ENCODE measurements around the gene SLC22A3. TPM values are rescaled to one million over a fixed set of nuclear protein-coding genes. Genes with fewer than 3 reads are reported as not detected.

SLC22A3 gene, protein sequence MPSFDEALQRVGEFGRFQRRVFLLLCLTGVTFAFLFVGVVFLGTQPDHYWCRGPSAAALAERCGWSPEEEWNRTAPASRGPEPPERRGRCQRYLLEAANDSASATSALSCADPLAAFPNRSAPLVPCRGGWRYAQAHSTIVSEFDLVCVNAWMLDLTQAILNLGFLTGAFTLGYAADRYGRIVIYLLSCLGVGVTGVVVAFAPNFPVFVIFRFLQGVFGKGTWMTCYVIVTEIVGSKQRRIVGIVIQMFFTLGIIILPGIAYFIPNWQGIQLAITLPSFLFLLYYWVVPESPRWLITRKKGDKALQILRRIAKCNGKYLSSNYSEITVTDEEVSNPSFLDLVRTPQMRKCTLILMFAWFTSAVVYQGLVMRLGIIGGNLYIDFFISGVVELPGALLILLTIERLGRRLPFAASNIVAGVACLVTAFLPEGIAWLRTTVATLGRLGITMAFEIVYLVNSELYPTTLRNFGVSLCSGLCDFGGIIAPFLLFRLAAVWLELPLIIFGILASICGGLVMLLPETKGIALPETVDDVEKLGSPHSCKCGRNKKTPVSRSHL
- 7.6 TPM for total RNA-seq

DNA sequence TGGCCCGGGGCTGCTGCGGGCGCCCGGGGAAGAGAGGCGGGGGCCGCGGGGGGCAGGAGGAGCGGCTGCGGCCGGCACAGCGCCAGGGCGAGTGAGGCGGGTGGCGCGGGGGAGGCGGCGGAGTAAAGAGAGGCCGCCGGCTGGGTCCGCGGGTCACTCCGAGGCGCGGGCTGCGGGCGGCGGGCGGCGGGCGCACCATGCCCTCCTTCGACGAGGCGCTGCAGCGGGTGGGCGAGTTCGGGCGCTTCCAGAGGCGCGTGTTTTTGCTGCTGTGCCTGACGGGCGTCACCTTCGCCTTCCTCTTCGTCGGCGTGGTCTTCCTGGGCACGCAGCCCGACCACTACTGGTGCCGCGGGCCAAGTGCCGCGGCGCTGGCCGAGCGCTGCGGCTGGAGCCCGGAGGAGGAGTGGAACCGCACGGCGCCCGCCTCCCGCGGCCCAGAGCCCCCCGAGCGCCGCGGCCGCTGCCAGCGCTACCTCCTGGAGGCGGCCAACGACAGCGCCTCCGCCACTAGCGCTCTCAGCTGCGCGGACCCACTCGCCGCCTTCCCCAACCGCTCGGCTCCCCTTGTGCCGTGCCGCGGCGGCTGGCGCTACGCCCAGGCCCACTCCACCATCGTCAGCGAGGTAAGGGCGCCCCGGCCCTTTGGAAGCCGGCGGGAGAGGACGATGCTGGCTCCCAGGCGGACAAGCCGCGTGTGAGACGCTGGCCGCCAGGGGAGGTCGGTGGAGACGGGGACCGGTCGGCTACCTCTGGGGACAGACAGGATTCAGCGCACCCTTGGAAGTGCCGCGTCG is at the start of gene SLC22A3:
Gene SLC22A3 (plus strand): TSS at position 156 of the 797 bp plus-strand sequence. CDS start 42 bp downstream, at position 198.

Other genes with a start within 250 kb of the SLC22A3 start
- 1.3 TPM for gene SLC22A1, start 226.6 kb upstream of the SLC22A3 start, total RNA-seq
- gene SLC22A2, start 89.6 kb upstream of the SLC22A3 start, total RNA-seq = 8.6 TPM